ENCODE data around the gene DDX1. TPM values are rescaled to one million over a fixed set of nuclear protein-coding genes. Genes with fewer than 3 reads are reported as not detected.

The DDX1 gene
- total RNA-seq, 4 donors from 2014 or later, result 23.8 to 93.1 (median 56.6) TPM

DNA sequence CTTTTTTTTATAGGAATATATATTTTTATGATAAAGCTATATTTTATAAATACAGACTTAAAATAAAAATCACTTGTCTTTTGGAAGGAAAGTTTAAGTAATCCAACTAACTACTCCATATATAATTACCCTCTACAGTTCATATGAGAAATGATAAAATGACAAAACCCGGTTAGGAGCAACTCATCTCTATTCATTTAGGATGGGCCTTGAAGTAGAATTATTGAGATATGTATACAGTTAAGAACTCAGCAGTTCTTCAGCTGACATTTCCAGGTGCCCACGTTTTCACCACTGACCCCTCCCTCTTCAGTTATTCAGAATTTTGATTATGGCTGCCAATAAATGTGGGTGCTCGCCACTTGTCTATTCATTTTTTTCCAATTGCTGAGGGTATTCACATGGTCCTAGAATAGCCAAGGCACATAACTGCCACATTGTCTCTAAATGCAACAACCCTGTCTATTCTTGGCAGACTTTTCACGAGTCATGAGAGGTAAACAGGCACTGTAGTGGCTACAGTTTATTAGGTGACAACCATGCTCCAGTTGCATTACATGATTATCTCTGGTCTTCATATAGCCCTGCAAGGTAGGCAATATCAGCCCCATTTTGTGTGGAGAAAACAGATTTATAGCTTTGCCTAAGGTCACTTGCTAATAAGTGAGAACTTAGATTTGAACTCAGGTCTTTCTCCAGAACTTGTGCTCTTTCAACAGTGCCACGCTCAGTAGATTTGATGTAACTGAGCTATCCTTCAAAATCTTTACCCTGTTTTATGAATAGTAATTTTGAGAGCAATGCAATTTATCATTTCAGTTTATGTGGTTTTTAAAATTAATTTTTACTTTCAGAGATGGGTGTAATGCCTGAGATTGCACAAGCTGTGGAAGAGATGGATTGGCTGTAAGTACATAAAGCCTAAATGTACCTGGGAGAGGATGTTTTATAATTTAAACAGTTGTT lies 2.9 kb downstream of the DDX1 start:
- TF ChIP-seq, protein P1, sequence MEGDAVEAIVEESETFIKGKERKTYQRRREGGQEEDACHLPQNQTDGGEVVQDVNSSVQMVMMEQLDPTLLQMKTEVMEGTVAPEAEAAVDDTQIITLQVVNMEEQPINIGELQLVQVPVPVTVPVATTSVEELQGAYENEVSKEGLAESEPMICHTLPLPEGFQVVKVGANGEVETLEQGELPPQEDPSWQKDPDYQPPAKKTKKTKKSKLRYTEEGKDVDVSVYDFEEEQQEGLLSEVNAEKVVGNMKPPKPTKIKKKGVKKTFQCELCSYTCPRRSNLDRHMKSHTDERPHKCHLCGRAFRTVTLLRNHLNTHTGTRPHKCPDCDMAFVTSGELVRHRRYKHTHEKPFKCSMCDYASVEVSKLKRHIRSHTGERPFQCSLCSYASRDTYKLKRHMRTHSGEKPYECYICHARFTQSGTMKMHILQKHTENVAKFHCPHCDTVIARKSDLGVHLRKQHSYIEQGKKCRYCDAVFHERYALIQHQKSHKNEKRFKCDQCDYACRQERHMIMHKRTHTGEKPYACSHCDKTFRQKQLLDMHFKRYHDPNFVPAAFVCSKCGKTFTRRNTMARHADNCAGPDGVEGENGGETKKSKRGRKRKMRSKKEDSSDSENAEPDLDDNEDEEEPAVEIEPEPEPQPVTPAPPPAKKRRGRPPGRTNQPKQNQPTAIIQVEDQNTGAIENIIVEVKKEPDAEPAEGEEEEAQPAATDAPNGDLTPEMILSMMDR (IDR thresholded peaks at IDR 0.05), result no peak
- TF ChIP-seq POLR2A (IDR thresholded peaks at IDR 0.05), result no peak
- intact Hi-C loops (cut with DNase I; ENCODE audit: low total_unique reads), result no loop called here
- Histone ChIP-seq H3K4me3 (no peak overlapping the region), H3K9me3 (no peaks in the 10 kb centered on the region), H3K27me3 (no peaks in the 10 kb centered on the region), H3K27ac (no peak overlapping the region), H3K36me3 (no peaks in the 10 kb centered on the region), H3K4me1 (no peaks in the 10 kb centered on the region)
- DNase-seq, result no peak

DNA sequence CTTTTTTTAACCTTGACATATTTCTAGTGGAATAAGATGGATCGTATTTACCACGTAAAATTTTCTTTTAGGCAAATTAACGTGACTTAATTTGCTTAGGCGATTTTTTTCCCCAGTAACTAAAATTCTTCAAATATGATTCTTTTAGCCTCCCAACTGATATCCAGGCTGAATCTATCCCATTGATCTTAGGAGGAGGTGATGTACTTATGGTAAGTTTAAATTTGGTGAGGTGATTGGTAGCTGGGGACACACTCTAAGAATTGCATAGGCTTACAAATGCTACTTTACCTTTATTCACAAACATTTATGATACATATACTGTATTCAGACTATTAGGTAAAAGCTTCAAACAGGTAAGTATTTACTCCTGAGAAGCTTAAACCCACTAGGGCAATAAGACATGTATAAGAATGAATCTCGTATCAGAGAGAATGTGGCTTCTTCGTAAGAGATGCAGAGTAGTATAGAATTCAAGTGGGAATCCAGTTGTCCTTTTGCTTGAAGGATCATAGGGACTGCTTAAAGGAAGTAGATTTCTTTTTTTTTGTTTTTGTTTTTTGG lies 3.8 kb downstream of the DDX1 start:
- no peaks in the 10 kb centered on the region for H3K36me3 ChIP-seq
- H3K27me3 ChIP-seq, result no peaks in the 10 kb centered on the region
- no peak overlapping the region for H3K4me3 ChIP-seq
- DNase-seq, result no peak
- TF ChIP-seq POLR2A (IDR thresholded peaks at IDR 0.05), result no peak
- TF ChIP-seq, protein P1 (IDR thresholded peaks at IDR 0.05), result no peak
- H3K4me1 ChIP-seq, result no peaks in the 10 kb centered on the region
- intact Hi-C loops (cut with DNase I; ENCODE audit: low total_unique reads), result no loop called here
- no peaks in the 10 kb centered on the region for H3K9me3 ChIP-seq
- no peak overlapping the region for H3K27ac ChIP-seq

- Histone ChIP-seq H3K27me3 (no peaks in the 10 kb centered on the region), H3K27ac (no peak overlapping the region), H3K4me3 (no peak overlapping the region), H3K9me3 (no peaks in the 10 kb centered on the region), H3K4me1 (no peaks in the 10 kb centered on the region), H3K36me3 (no peaks in the 10 kb centered on the region)
- TF ChIP-seq, protein P1 (IDR thresholded peaks at IDR 0.05), result no peak
- no peak for TF ChIP-seq POLR2A (IDR thresholded peaks at IDR 0.05)
- intact Hi-C loops (cut with DNase I; ENCODE audit: low total_unique reads), result no loop called here
- no peak for DNase-seq
Observed at GRCh38 chr2:15595936-15596335, 4.3 kb downstream of the DDX1 start.

DNA sequence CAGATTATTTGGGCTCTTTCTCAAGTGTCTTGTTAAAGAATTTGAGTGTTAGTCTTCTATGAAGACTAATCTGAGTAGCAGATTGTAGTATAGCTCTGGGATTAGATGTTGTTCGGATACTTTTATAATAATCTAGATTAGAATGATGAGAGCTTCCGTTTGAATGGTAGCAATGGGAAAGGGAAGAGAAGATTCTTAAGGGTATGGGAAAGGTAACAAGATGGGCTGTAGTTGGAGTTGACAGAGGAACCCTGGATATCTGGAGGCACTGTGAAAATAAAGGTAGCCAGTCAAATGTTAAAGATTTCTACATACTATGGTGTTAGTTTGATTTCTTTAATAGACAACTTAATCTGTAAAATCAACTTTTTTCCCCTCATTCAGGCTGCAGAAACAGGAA lies 4.7 kb downstream of the DDX1 start:
- no peak overlapping the region for H3K4me3 ChIP-seq
- intact Hi-C loops (cut with DNase I; ENCODE audit: low total_unique reads), result no loop called here
- no peaks in the 10 kb centered on the region for H3K9me3 ChIP-seq
- TF ChIP-seq POLR2A (IDR thresholded peaks at IDR 0.05), result no peak
- TF ChIP-seq, protein P1 (IDR thresholded peaks at IDR 0.05), result no peak
- no peak for DNase-seq
- no peaks in the 10 kb centered on the region for H3K4me1 ChIP-seq
- H3K27me3 ChIP-seq, result no peaks in the 10 kb centered on the region
- H3K27ac ChIP-seq, result no peak overlapping the region
- H3K36me3 ChIP-seq, result no peaks in the 10 kb centered on the region

DNA sequence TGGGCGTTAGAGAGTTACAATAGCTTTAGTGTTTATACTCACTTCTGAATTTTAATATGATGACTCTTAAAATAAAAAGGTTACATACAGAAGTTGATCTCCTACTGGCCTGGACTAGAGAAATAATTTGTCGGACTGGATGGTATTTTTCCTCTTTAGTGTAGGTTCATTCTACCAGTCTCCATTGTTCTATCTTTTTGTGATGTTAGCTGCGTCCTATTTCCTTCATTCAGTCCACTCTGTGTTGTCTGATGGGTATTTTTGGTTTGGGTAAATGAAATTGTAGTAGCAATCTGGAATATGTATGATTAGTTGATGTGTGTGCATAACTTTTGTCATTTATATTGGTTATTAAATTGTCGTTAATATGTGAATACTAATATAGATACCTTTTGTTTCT lies 5.3 kb downstream of the DDX1 start:
- Histone ChIP-seq H3K4me1 (no peaks in the 10 kb centered on the region), H3K4me3 (no peak overlapping the region), H3K27ac (no peak overlapping the region), H3K36me3 (no peaks in the 10 kb centered on the region), H3K27me3 (no peaks in the 10 kb centered on the region), H3K9me3 (no peaks in the 10 kb centered on the region)
- DNase-seq, result no peak
- intact Hi-C loops (cut with DNase I; ENCODE audit: low total_unique reads), result no loop called here
- TF ChIP-seq POLR2A (IDR thresholded peaks at IDR 0.05), result no peak
- TF ChIP-seq, protein P1 (IDR thresholded peaks at IDR 0.05), result no peak

Data from uterus (tissue), 4 donors.